HG02759 (cell line): Measurements from ENCODE around the gene KCNK2.

Experiments
- ATAC-seq: cut with Tn5 transposase; IDR thresholded peaks from one replicate; pipeline ENCODE4 v1.9.1; 2021; ENCODE audit warnings: mild to moderate bottlenecking, moderate library complexity; ENCODE audit not compliant: unreplicated experiment

KCNK2 gene

DNA sequence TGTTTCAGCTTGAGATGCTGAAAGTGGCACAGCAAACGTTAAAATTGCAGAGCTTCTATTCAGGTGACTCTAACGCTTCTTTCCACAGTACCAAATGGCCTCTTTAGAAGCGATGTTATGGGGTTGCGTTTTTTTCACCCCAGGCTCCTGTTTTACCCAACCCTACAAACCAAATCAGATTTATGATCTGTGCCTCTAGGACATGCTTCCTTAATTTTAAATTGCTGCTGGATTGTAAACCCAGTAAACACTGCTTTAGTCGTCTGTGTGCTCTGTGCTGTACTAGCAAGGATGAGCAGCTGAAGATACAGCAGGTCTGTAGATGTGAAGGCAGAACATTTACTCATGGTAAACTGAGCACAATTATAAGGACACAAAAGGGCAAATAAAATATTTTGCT, 13.0 kb downstream of the KCNK2 start:
- ATAC-seq: no peak

DNA sequence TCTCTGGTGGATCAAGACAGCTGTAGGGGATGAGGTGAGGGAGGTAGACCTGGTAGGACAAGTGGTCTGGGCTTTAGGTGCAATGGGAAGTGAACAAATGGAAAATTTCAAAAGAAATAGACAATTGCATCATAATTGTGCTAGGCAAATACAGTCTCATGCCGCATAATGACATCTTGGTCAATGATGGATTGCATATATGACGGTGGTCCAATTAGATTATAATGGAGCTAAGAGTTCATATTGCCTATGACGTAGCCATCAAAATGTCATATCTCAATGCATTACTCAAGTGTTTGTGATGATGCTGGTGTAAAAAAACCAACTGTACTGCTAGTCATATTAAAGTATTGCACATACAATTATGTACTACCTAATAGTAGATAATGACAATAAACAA, 19.0 kb downstream of the KCNK2 start:
- ATAC-seq: no peak

DNA sequence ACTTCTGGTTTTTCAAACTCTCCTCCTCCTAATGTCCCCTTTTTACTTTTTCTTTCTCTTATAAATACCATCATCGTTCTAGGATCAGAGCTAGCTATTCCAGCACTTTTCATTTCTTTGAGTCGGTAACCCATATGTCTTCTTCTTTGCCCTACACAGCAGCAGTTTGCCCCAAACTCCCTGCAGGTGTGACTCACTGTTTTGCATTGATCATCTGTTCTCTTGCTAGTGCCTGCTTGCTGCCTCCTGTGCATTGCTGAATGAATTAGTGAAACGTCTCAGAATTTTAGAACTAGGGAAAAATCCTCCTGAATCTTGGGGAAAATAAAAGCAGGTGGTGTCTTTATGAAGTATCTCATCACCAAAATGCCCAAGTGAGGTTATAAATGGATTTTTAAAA, 21.7 kb downstream of the KCNK2 start:
- ATAC-seq: no peak

DNA sequence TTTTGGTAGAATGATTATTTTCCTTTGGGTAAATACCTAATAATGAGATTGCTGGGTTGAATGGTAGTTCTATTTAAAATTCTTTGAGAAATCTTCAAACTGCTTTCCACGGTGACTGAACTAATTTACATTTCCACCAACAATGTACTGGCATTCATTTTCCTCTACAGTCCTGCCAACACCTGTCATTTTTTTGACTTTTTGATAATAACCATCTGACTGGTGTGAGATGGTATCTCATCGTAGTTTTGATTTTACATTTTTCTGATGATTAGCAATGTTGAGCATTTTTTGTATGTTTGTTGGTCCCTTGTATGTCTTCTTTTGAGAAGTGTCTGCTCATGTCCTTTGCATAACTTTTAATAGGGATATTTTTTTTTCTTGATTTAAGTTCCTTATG, 23.5 kb downstream of the KCNK2 start:
- no peak for ATAC-seq

GRCh38 chr1:215109171-215109570, 26.6 kb downstream of the KCNK2 start:
- ATAC-seq: no peak

- no peak for ATAC-seq
These were observed 29.4 kb downstream of the KCNK2 start for GRCh38 chr1:215111916-215112315.

- ATAC-seq: peak; percentile 52
These were observed 31.2 kb downstream of the KCNK2 start for GRCh38 chr1:215113776-215114153.

DNA sequence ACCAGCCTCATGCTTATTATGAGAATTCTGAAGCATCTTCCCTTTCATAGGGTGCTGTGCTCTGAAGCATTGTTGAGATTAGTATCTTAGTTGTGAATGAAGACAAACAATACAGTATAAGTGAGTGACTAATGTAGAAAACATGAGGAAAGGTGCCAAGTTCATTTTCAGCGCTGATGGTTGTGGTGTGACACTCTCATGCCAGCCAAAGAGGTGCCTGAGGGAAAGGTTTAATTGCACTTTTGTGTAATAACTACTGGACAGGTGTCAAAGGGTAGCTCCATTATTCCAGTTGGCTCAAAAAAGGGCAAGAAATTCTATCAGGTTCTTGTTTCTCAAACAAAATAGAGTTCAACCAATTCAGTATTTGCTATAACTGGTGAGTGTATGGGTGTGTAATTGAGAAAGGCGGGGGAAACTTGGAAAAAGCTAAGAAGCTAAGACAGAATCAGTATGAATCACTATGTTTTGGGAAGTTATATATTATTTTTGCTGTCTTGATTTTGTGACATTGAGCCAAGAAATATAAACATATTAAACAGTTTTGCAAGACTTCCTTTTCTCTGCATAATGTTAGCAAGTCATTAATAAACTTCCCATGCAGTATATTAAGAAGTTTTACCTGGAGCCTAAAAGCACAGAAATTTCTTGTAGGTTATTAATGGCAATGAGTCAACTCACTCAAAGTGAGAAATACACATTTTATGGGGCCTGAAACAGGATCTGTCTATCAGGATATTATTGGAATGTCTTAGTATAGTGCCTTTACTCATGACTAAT, 31.8 kb downstream of the KCNK2 start:
- ATAC-seq: peak; percentile 32

GRCh38 chr1:215115760-215116159, 33.2 kb downstream of the KCNK2 start:
- no peak for ATAC-seq

DNA sequence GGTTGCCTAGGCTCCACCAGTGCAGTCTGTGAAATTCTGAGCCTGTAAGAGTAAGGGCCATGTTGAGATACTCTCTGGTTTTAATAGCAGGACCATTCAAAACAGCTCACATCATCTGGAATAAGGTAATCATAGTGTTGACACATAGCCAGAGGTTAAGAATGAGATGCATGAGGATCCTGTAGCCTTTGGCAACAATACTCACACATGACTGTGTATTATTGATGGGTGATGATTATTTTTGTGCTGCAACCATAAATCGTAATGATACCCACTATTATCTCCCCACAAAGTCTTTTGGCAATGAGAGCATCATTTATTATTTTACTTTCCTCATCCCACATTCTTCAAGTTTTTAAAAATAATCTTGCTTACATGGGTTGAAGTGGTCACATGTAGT, 35.5 kb downstream of the KCNK2 start:
- ATAC-seq: no peak

- no peak for ATAC-seq
These were observed 36.5 kb downstream of the KCNK2 start for GRCh38 chr1:215119056-215119455.

- ATAC-seq: no peak
These were observed 37.3 kb downstream of the KCNK2 start for GRCh38 chr1:215119719-215120365.

GRCh38 chr1:215128504-215128903, 46.0 kb downstream of the KCNK2 start:
- no peak for ATAC-seq

DNA sequence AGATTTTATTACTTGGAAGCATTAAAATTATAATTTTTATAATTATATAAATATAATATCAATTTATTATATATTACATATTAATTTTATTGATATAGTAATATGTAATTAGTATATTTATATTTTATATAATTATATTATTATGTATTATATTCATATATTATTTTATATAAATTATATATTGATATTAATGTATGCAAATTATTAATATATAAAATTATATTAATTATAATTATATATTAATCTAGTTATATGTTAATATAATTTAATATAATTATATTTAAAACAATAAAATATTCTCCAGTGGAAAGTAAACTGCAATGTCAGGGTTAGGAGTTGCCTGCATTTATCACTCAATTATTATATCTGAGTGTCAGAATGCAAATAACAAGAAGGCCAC, 48.8 kb downstream of the KCNK2 start:
- no peak for ATAC-seq

DNA sequence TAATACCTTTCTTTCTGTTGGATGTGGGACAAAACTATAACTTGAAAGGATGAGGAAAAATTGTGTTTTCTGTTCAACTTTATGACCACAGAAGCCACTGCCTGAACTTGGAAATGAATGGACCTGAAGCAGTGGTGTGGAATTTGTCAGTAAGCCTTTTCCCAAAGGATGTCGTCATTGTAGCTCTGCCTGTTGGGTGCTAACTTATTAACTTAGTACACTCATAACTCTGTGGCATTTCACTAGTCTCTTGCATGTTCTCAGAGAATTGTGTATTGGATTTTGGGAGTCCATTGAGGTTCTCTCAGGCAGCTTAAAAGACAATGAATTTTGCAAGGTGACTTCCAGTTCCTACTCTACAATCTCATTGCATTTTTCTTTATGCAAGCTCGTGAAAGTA, 49.6 kb downstream of the KCNK2 start:
- no peak for ATAC-seq

DNA sequence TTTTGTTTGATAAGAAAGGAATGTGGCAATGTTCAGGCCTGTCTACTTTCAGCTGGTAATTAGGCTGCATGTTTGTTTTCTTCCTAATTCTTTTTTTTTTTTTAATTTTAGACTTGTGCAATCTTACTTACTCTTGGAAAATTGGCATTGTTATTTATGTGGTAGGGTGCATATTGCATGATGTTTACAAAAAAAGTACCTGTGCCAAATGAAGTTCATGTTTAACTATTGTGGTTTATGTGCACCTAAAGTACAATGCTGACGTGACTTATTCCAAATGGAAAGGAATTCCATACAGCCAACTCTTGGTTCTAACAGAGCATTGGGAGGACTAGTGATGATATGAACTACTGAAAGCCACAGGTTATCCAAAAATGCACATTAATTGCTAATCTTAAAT, 51.0 kb downstream of the KCNK2 start:
- no peak for ATAC-seq

GRCh38 chr1:215137985-215138384, 55.4 kb downstream of the KCNK2 start:
- no peak for ATAC-seq

- ATAC-seq: no peak
These were observed 57.6 kb downstream of the KCNK2 start for GRCh38 chr1:215140135-215140534.

- no peak for ATAC-seq
These were observed 58.9 kb downstream of the KCNK2 start for GRCh38 chr1:215141460-215141859.

- ATAC-seq: no peak
These were observed 61.0 kb downstream of the KCNK2 start for GRCh38 chr1:215143497-215143896.

DNA sequence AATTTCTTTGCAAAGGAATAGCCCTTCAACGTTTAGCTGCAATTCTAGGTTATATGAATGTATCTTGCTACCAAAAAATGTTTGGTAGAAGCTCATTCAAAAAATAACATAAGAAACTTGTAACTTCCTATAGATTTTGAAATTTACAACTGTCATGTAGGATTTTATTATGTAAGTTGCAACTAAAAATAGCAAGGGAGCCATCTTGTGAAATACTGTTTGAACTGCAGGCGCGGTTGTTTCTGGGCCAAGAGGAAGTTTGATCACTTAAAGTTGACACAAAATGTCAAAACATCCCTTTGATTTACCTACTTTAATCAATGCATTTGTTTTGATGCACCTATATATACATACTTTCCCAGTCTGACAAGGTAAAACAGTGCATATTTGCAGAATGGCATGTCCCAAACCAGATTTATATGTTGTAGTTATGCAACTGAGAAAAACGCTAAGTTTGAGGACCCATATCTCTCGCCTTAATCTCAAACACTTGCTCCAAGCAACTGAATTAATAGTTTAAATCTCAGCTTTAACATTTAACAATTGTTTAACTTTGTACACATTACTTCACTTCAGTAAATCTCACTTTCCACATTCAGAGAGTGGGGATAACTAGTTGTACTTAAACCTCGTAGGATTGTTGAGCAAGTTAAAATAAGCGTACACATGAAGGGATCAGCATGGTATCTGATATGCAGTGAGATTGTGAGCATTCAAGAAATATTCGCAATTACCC, 63.9 kb downstream of the KCNK2 start:
- ATAC-seq: no peak

- ATAC-seq: no peak
These were observed 64.5 kb downstream of the KCNK2 start for GRCh38 chr1:215147024-215147423.
